ENCODE results near the gene GALNT5.

The GALNT5 gene

GRCh38 chr2:157315901-157316300, 58.4 kb downstream of the GALNT5 start:
- no peak overlapping the region for H3K4me3 ChIP-seq (ENCODE audit: low read depth, low read length)
- TF ChIP-seq CTCF (IDR thresholded peaks at IDR 0.05; ENCODE audit: low read depth, low read length, missing control alignments) = no peak
- no peak for DNase-seq (ENCODE audit: low read depth)
- in situ Hi-C loops (cut with HindIII; ENCODE audit: low sequenced_read_pairs) = no loop called here

GRCh38 chr2:157318884-157319283, 61.4 kb downstream of the GALNT5 start:
- no peak for DNase-seq (ENCODE audit: low read depth)
- in situ Hi-C loops (cut with HindIII; ENCODE audit: low sequenced_read_pairs) = no loop called here
- H3K4me3 ChIP-seq (ENCODE audit: low read depth, low read length) = no peak overlapping the region
- no peak for TF ChIP-seq CTCF (IDR thresholded peaks at IDR 0.05; ENCODE audit: low read depth, low read length, missing control alignments)

DNA sequence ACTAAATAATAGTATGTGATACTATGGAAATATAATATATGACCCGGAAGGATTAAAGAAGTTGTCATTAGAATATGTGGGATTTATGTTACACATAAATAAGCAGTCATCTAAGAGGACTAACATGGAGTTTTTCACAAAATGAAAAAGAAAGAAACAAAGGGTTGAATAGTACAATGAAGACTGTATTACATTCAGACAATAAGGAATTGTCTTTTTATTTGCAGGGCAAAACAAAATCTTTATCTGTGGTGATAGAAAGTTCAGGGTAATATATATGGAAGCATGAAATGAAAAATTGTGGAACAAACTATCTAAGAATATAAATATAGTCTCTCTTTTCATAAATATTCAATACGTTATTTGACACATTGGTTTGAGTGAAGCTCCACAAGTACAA, 62.3 kb downstream of the GALNT5 start:
- H3K4me3 ChIP-seq (ENCODE audit: low read depth, low read length) = no peak overlapping the region
- no peak for TF ChIP-seq CTCF (IDR thresholded peaks at IDR 0.05; ENCODE audit: low read depth, low read length, missing control alignments)
- no peak for DNase-seq (ENCODE audit: low read depth)
- in situ Hi-C loops (cut with HindIII; ENCODE audit: low sequenced_read_pairs) = no loop called here

DNA sequence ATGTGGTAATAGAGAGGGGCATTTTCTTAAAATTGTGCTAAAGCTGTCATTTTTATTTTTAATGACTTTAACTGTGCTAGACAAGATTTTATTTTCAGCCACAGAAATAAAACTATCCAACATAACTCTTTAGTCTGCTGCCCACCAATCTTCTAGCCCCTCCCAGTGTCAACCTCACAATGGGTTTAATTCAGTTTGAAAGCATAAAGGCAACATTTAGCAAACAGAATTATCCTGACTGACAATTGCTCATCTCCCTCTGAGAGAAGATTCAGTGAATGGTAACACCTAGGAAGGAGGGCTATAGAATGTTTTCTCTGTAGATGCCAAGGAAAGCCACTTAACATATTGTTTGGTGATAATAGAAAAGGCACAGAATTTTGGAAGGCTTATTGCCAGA, 62.9 kb downstream of the GALNT5 start:
- in situ Hi-C loops (cut with HindIII; ENCODE audit: low sequenced_read_pairs) = no loop called here
- no peak for DNase-seq (ENCODE audit: low read depth)
- H3K4me3 ChIP-seq (ENCODE audit: low read depth, low read length) = no peak overlapping the region
- no peak for TF ChIP-seq CTCF (IDR thresholded peaks at IDR 0.05; ENCODE audit: low read depth, low read length, missing control alignments)

GRCh38 chr2:157321466-157321865, 64.0 kb downstream of the GALNT5 start:
- H3K4me3 ChIP-seq (ENCODE audit: low read depth, low read length) = no peak overlapping the region
- no peak for DNase-seq (ENCODE audit: low read depth)
- in situ Hi-C loops (cut with HindIII; ENCODE audit: low sequenced_read_pairs) = no loop called here
- no peak for TF ChIP-seq CTCF (IDR thresholded peaks at IDR 0.05; ENCODE audit: low read depth, low read length, missing control alignments)

GRCh38 chr2:157322432-157322831, 64.9 kb downstream of the GALNT5 start:
- TF ChIP-seq CTCF (IDR thresholded peaks at IDR 0.05; ENCODE audit: low read depth, low read length, missing control alignments) = no peak
- in situ Hi-C loops (cut with HindIII; ENCODE audit: low sequenced_read_pairs) = no loop called here
- no peak overlapping the region for H3K4me3 ChIP-seq (ENCODE audit: low read depth, low read length)
- no peak for DNase-seq (ENCODE audit: low read depth)

GRCh38 chr2:157324331-157324843, 66.9 kb downstream of the GALNT5 start:
- TF ChIP-seq CTCF (IDR thresholded peaks at IDR 0.05; ENCODE audit: low read depth, low read length, missing control alignments) = no peak

More at GRCh38 chr2:157324331-157324843, 66.9 kb downstream of the GALNT5 start:
- in situ Hi-C loops (cut with HindIII; ENCODE audit: low sequenced_read_pairs) = no loop called here
- DNase-seq (ENCODE audit: low read depth) = no peak
- H3K4me3 ChIP-seq (ENCODE audit: low read depth, low read length) = no peak overlapping the region

Measured in astrocyte of the cerebellum (primary cell).